GM12891 (cell line): ENCODE data around the gene FAM169A.
A peak's percentile ranks its signal among the peaks of the same experiment; 100 is the strongest.
"Not testable (repeated sequence)": the region's sequence is repeated elsewhere in the genome, so short reads cannot be mapped to it uniquely, and the experiment has no call there.

Experiments used
- DNase-seq: peaks from one replicate; pipeline ENCODE4 v3.0.0; 2011; ENCODE audit warnings: low spot score; ENCODE audit not compliant: insufficient read length
- FAIRE-seq: peaks from 2 replicates; lab custom pipeline; 2011; peaks lifted over from hg19 to GRCh38; lab: Jason Lieb, UNC
- PAX5 ChIP-seq: IDR thresholded peaks from 2 replicates; pipeline ENCODE4 v1.6.1; 2011; ENCODE audit warnings: low read length, moderate library complexity, mild to moderate bottlenecking; ENCODE audit not compliant: insufficient read depth, severe bottlenecking
- POLR2A ChIP-seq: IDR thresholded peaks from 2 replicates; pipeline ENCODE4 v1.6.1; 2011; ENCODE audit warnings: low read depth, low read length, control low read depth
- POLR2AphosphoS5 ChIP-seq: IDR thresholded peaks from 2 replicates; pipeline ENCODE4 v1.6.1; 2011; ENCODE audit warnings: low read depth, low read length, control low read depth
- POU2F2 ChIP-seq: IDR thresholded peaks from 2 replicates; pipeline ENCODE4 v1.6.1; 2011; ENCODE audit warnings: low read depth, mild to moderate bottlenecking, control low read depth, low read length, moderate library complexity
- SPI1 ChIP-seq: IDR thresholded peaks from 2 replicates; pipeline ENCODE4 v1.6.1; 2011; ENCODE audit warnings: low read depth, low read length, control low read depth
- TAF1 ChIP-seq: IDR thresholded peaks from 2 replicates; pipeline ENCODE4 v1.6.1; 2011; ENCODE audit warnings: low read depth, low read length, control low read depth

FAM169A gene

DNA sequence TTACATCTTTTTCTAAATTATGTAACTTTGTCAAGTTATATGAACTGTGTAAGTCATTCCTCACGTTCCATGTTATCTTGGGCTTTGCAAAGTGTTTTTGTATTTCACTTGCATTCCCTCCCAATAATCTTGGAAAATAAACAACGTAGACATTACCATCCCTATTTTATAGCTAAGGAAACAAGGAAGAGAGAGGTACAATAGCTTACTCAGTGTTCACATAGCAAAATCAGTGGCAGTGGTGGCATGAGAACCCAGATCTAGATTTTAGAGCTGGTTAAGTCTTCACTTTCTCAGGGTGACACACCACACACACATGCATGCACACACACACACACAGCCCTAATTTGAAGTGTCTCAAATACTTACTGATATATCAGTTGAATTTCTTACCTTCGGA, 65.0 kb downstream of the FAM169A start:
- no peak for TF ChIP-seq SPI1
- TF ChIP-seq POU2F2 = no peak
- no peak for TF ChIP-seq TAF1
- TF ChIP-seq POLR2A = no peak
- TF ChIP-seq POLR2AphosphoS5 = no peak
- FAIRE-seq (no peak), DNase-seq (no peak)

DNA sequence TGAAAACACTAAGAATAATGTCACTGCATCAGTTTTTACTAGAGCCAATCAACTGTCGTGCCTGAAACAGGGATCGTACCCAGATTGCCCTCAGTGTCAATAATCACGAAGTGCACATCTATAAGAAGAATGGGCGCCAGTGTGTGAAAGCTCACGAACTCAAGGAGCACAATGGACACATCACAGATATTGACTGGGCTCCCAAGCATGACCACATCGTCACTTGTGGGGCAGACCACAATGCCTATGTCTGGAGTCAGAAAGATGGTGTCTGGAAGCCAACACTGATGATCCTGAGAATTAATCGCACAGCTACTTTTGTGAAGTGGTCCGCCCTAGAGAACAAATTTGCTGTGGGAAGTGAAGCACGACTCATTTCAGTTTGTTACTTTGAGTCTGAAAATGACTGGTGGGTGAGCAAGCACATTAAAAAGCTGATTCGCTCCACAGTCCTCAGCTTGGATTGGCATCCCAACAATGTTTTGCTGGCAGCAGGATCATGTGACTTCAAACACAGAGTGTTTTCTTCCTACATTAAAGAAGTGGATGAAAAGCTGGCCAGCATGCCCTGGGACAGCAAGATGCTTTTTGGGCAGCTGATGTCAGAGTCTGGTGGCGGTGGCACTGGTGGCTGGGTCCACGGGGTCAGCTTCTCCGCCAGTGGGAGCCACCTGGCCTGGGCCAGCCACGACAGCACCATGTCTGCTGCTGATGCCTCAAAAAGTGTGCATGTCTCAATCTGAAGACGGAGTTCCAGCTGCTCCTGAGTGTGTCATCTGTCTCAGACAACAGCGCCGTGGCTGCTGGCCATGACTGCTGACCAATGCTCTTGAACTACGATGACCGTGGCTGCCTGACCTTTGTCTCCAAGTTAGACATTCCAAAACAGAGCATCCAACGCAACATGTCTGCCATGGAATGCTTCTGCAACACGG, 66.9 kb downstream of the FAM169A start:
- DNase-seq (no peak), FAIRE-seq (peak; percentile 51)
- TF ChIP-seq PAX5 (no peak), POLR2A (no peak), SPI1 (no peak), TAF1 (no peak)

DNA sequence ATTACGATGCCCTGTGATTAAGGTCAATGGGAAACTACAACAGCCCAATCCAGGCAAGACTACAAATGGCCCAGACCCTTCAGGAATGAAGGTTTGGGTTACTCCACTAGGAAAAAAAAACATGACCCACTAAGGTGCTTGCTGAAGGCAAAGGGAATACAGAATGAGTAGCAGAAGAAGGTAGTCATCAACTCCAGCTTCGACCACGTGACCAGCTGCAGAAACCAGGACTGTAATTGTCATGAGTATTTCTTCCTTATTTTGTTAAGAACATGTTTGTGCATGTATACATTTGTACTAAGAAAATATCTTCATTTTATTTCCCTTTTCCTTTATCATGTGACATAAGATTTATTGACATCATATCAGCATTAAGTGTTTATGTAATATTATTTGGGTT, 74.5 kb downstream of the FAM169A start:
- DNase-seq, FAIRE-seq: not testable (repeated sequence)

DNA sequence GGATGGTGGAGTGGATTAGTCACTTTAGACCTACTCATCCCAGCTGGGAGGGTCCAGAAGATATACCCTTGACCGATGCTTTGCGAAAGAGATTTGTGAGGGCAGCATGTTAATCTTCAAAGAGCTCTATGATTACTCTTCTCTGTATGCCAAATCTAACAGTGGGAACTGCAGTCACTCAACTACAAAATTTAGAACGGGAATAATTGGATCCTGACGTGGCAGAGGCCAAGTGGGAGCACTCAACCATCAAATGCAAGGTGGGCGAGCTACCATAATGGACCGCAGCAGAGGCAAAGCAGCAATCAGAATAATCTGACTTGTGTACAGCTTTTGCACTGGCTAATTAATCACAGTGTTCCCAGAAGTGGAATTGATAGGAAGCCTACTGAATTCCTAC, 78.8 kb downstream of the FAM169A start:
- no peak for FAIRE-seq
- TF ChIP-seq TAF1 (no peak), POLR2AphosphoS5 (no peak), PAX5 (no peak), SPI1 (no peak), POLR2A (no peak), POU2F2 (no peak)
- no peak for DNase-seq

DNA sequence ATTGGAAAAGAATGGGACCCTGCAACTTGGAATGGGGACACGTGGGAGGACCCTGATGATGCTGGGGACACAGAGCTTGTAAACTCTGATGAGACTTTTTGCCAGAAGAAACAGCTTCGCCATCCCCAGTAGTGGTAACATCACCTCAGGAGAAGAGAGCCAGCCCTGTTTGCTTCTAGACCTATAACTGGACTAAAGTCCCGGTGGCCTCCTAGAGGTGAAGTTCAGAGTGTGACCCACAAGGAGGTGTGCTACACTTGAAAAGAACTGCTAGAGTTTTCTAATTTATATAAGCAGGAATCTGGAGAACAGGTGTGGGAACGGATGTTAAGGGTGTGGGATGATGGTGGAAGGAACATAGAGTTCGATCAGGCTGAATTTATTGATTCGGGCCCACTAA, 79.3 kb downstream of the FAM169A start:
- FAIRE-seq = no peak
- no peak for DNase-seq
- no peak for TF ChIP-seq PAX5
- no peak for TF ChIP-seq TAF1
- TF ChIP-seq POU2F2 = no peak
- no peak for TF ChIP-seq SPI1
- no peak for TF ChIP-seq POLR2AphosphoS5
- no peak for TF ChIP-seq POLR2A

DNA sequence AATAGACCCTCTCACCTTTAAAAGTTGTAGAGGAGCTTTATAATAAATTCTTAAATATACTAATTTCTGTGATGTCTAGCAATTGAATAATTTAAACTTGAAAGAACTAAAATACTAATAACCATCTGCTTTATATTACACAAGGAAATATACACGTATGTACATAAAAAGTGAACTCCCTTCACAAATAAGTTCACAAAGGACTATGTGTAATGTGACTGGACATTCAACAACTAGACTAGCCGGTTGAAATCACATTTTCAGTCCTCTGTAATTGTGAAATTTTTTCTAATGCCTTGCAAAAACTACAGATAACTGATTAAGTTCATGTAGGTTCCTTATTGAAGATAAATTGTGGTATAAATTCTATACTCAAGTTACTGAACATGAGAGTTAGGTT, 87.6 kb downstream of the FAM169A start:
- DNase-seq = no peak
- no peak for TF ChIP-seq PAX5
- TF ChIP-seq TAF1 = no peak
- no peak for TF ChIP-seq POU2F2
- no peak for TF ChIP-seq POLR2A
- TF ChIP-seq POLR2AphosphoS5 = no peak
- no peak for TF ChIP-seq SPI1
- no peak for FAIRE-seq

DNA sequence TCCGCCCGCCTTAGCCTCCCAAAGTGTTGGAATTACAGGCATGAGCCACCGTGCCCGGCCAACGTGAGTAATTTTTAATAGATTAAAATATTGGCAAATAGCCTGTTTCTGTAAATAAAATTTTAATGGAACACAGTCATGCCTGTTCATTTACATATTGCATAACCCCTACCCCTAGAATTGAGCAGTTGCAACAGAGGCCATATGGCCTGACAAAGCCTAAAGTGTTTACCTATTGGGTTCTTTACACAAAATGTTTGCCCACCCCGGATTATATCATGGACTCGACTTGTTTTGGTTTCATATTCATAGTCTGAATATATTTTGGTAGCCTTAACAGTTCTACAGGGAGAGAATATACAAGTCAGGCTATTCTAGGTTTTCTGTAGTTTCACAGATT, 93.8 kb downstream of the FAM169A start:
- TF ChIP-seq POU2F2 (no peak), PAX5 (no peak), SPI1 (no peak), TAF1 (no peak), POLR2A (no peak)
- FAIRE-seq (no peak), DNase-seq (no peak)

DNA sequence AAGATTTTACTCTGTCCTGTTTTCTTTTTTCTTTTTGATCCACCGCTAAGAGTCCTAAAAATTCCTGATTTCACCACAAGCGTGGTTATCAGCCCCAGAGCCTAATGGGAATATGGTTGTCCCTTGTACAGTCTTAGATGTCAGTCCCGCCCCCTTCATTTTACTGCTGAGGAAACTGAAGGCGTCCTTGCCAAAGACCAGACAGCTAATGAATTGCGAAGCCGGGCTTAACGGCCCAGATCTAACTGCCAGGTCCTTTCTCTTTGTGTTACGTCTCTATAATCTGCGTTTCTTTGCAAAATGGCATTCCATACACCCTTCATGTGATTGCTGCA, 98.6 kb downstream of the FAM169A start:
- DNase-seq = no peak
- no peak for FAIRE-seq
- TF ChIP-seq POLR2A (no peak), POU2F2 (no peak), PAX5 (no peak), POLR2AphosphoS5 (no peak), SPI1 (no peak), TAF1 (no peak)

DNA sequence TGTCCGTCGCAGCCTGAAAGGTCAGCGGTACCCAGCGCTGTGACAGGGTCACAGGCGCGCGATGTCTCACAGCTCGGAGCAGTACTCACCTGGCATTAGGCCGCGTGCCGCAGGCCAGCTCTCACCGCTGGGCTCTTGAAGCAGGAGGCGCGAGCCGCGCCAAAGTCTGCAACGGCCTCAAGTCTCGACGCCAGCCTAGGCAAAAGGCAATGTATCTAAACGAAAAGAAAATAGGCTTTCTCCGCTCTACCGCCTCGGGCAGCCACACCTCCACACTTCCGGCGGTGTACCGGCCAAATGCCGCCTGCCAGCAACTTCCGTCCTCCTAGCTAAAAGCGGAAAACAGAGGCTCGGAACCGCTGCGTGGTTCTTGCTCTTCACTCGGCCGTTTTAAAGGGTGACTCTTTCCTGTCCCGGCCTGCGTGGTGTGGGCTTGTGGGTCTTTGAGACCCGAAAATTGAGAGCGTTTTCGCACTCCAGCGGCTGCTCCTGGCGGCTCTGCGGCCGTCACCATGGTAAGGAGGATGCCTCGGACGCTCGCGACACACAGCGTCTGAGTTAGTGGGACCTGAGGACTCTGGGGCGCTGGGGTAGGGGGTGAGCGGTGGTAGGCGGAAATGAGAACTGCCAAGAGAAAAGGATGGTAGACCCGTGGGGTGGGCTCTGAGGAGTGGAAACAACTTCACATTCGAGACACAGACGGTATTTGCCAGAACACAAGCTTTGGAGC, 99.2 kb downstream of the FAM169A start, which contains the start of the genes GFM2 and NSA2:
TSS of gene GFM2 (minus strand) at position 269 of the 730 bp plus-strand sequence. CDS start 3,375 bp downstream, outside the sequence.
TSS of gene NSA2 (plus strand) at position 401 of the 730 bp plus-strand sequence. CDS start at position 513, 112 bp downstream.
- DNase-seq (peak; percentile 37), FAIRE-seq (peak; percentile 93)
- TF ChIP-seq POU2F2 = peak; percentile 86
- TF ChIP-seq SPI1 = 0 out of 2 replicates have a peak, but pooled peaks have one; percentile 29
- TF ChIP-seq POLR2AphosphoS5 = peak; percentile 92
- peak; percentile 81 for TF ChIP-seq POLR2A
- TF ChIP-seq TAF1 = peak; percentile 81
- TF ChIP-seq PAX5 = no peak
